ENCODE results near the gene DCDC1.
"Not testable (repeated sequence)": the region's sequence is repeated elsewhere in the genome, so short reads cannot be mapped to it uniquely, and the experiment has no call there.

DCDC1 gene

DNA sequence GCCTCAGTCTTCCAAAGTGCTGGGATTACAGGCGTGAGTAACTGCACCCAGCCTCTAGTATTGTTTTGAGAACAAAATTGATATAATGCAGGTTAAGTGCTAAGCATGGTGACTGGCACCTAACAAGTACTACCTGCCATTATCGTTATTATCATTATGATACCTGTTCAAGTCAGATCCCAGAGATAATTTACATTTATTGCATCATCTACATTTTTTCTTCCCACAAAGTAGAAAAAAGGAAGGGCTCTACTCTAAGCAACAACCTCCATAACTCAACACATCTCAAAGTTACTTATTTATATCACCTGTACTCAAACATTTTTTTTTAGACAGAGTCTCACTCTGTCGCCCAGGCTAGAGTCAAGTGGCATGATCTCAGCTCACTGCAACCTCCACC is 42.1 kb downstream of the DCDC1 start:
- no peak for DNase-seq

- DNase-seq, result no peak
Measured at GRCh38 chr11:31326470-31327148, 42.9 kb downstream of the DCDC1 start.

GRCh38 chr11:31325160-31325559 is 44.4 kb downstream of the DCDC1 start:
- DNase-seq, result no peak

- DNase-seq, result no peak
Measured at GRCh38 chr11:31323145-31323544, 46.4 kb downstream of the DCDC1 start.

DNA sequence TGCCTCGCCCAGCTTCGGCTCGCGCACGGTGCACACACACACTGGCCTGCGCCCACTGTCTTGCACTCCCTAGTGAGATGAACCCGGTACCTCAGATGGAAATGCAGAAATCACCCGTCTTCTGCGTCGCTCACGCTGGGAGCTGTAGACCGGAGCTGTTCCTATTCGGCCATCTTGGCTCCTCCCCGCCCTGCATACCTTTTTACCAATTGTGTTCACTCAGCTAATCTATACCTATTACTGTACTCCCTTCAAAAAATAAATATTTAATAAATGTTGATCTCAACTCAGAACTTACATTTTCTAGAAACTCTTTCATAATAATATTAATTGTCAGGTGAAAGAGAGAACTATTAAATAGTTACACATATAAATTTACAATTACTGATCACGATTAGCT is 48.0 kb downstream of the DCDC1 start:
- not testable (repeated sequence) for DNase-seq

DNA sequence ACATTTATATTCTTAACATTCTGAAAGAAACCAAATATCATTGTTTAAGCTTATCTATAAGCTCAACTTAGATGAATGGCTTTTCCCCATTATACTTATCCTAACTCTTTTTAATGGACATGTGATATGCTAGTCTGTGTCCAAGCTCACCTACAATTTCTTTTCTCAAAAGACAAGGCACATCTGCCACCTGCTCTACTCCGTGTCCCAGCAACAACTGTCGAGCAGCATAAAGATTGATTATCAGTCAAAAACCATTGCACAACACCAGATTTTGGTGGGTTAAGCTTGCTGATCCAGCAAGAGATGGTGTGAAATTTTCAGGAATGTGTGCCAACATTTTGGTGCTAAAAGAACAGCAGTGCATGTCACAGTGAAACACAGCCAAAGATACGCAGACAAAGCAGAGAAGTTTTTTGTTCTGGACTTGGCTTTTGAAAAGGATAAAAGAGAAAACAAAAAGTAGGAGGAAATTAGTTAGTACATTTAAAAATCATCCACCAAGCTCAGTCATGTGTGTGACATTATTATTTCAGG is 65.8 kb downstream of the DCDC1 start:
- no peak for DNase-seq

DNA sequence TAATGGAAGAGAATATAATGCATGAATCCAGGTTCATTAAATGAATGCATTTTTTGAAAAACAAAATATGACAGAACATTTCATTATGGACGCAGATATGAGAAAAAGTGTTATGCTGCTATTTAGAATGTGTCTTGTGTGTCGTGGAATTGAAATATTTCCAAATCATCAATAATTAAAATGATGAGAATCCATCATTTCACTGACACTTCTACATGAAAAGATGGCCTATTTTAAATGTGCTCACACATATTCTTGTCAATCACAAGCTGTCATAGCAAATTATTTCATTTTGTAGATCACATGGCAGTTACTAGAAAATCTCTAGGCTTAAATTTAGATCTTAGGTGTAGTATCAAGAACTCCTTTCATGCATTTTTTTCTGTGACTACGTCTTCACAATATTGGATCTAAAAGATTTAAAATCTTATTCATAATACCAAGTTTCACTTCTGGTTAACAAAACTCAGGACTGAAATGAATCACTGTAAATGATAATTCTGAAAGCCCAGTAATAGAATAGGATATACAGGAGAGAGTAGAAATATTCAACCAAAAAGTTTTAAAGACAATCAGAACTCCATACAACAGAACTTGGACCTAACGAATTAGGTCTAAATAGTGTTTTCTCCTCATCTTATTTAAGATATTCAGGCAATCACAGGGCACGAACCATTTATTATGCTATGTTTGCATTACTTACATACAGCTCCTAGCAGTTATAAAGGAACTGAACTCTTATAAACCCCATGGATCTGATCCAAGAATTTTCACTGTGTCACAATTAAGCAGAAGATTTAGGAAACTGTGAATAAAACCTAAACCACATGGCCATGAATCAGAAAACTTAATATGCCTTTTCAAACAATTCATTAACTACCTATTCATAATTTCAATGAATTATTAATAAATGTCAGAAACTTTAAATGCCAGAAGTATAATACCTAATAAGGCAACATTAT is 67.7 kb downstream of the DCDC1 start:
- DNase-seq, result no peak

- DNase-seq, result no peak
Measured at GRCh38 chr11:31295308-31295707, 74.2 kb downstream of the DCDC1 start.

DNA sequence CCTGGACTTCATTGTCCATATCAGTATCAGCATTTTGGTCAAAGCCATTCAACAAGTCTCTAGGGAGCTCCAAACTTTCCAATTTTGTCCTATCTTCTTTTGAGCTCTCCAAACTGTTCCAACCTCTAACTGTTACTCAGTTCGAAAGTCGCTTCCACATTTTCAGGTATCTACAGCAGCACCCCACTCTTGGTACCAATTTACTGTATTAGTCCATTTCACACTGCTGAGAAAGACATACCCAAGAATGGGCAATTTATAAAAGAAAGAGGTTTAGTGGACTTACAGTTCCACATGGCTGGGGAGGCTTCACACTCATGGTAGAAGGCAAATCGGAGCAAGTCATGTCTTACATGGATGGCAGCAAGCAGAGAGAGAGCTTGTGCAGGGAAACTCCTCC is 96.0 kb downstream of the DCDC1 start:
- not testable (repeated sequence) for DNase-seq

GRCh38 chr11:31267720-31268119 is 101.8 kb downstream of the DCDC1 start:
- DNase-seq, result no peak

GRCh38 chr11:31264834-31265233 is 104.7 kb downstream of the DCDC1 start:
- no peak for DNase-seq

DNA sequence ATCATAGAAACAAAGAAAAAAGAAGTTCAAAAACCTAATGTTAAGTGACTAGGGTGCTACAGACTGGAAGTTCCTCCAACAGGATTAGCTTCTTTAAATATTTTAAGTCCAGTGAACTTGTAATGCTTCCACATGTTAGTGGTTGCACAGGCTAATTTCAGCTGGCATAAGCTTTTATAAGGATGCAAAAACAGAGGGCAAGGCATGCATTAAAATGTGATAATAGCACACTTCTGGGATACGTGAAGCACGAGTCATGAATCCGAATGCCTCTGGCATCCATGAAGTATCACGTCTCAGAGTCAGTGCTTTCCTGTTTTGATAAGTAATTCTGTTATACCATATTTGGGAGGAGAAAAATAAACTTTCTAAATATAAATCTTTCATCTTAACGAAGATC is 106.8 kb downstream of the DCDC1 start:
- DNase-seq, result no peak

DNA sequence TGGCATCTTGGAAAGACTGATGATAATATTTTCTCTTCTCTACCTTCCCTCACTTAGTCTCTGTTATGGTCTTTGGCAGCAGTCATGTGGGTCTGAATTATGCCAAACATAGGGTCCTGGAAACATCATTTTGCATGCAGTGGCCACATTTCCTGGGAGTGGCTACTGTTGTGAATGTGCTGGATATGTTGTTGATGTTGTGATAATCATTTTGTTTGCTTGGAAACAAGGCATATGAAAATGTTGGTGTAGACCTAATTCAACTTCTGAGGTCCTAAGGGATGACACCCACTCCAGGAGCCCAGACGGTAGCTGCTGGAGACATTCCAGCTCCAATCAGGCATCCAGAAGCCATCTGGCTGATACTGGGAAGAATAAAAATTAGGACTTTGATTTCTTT is 109.7 kb downstream of the DCDC1 start:
- DNase-seq, result no peak

DNA sequence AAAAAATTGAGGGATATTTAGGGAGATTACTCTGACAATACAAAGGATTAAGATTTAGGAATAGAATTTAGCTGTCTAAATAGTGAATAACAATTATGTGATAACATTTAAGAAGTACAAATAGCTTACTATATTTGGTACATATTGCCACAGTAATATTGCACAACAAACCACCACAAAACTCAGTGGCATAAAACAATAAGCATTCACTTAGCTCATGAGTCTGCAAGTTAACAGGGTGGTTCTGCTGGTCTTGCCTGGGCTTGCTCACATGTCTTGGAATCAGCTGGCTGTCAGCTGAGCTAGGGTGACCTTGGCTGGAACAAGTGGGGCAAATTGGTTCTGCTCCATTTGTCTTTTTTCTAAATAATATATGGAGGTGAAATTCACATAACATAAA is 115.1 kb downstream of the DCDC1 start:
- no peak for DNase-seq

GRCh38 chr11:31248768-31249167 is 120.8 kb downstream of the DCDC1 start:
- no peak for DNase-seq

GRCh38 chr11:31247321-31247720 is 122.2 kb downstream of the DCDC1 start:
- no peak for DNase-seq

DNA sequence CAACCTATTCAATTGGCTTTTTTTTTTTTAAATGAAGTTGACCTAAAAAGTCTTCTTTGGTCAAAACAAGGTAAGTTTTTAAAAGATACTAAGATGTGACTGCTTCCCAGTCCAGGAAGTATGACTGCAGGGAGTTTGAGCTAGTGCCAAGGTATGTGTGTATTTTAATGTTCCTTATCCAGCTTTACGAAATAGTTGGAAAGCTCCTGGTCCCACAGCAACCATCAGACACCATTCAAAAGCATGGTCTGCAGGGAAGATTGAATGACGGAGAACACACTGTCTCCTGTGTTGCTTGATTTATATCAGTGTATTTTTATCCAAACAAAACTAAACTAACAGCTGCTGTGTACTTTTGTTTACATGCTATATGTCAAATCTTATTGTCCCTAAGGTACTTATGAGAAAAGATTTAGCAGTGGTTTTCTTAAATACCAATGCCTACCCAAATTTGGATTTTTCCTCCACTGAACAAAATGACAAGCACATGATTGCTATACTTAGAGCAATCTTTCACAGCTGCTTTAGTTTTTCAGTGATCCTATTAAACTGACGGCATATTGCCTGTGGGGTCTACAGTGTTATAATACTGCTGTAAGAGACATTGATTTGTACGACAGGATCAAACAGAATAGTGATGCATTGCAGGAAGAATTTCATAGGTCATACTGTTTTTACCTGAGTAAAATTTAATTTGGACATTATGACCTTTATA is 122.9 kb downstream of the DCDC1 start:
- DNase-seq, result no peak

- DNase-seq, result no peak
Measured at GRCh38 chr11:31243706-31244105, 125.8 kb downstream of the DCDC1 start.

- DNase-seq, result peak in 1 of 2 experiments; percentile 2
Measured at GRCh38 chr11:31240340-31240904, 129.1 kb downstream of the DCDC1 start.

DNA sequence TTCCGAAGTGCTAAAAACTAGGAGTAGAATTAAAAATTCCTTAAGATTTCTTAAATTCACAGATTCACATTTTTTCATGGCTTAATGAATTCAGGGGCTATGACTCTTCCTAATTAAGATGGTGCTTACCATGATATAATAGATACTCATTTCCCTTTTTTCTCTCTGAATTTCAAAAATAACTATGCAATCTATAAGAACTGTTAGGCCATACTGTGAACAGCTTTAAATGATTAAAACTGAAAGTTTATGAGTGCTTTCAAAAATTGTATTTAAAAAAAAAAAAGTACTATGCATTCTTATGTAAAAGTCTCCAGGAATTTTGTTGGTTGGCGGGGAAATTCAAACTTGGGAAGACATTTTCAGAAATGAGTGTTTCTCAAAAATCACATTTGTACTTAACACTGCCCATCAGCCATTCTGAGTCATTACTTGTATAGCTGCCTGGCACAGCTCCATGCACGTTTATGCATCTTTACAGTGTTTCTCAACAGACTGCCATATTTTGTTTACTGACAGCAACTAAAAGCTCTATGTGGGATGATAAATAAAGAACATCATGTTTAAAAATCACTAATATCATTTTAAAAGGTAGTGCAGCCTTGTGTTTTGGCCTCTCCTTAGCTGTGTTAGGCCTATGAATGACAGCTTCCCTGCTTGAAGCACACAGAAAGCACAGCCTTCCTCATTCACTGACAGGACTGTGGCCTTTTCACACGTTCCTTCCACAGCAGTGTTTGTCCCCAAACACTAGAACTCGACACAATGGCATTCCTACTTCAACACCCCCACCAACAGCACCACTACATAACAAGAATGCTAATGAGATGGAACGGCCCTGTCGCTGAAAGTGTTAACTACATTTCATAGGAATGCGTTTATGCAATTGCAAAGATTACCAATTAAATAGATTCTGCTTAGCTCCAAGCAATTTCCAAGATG is 131.4 kb downstream of the DCDC1 start:
- DNase-seq, result no peak

- no peak for DNase-seq
Measured at GRCh38 chr11:31236143-31236542, 133.4 kb downstream of the DCDC1 start.

DNA sequence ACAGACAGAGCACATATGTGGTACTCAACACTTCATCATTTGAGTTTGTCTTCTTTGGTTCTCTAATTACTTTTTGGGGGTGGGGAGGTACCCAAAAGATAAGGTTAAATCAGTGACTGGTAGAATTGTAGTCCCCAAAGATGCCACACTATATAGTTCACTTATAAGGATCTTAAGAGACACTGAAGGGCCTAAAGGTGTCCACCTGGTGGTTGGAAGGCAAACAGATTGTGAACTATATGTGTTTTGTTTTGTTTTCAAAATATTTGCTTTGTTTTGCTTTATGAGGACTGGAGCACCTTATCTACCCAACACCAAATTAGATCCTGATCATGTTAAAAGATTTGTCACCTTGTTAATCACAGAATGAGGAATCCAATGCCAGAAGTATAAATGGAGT is 136.1 kb downstream of the DCDC1 start:
- DNase-seq, result no peak

All from activated CD4-positive, alpha-beta T cell treated with anti-CD3 and anti-CD28 coated beads, Interleukin-2, amount 50 U/mL, for 4 hours (primary cell).